Measurements from ENCODE around the gene ANKRD44. TPM values are rescaled to one million over a fixed set of nuclear protein-coding genes. Genes with fewer than 3 reads are reported as not detected.
"Not testable (repeated sequence)": the region's sequence is repeated elsewhere in the genome, so short reads cannot be mapped to it uniquely, and the experiment has no call there.

ANKRD44 gene
- total RNA-seq, 1 donor from 2014 or later = 4.0 TPM

GRCh38 chr2:197354169-197354558 lies 43.6 kb upstream of the ANKRD44 start:
- DNase-seq (ENCODE audit: low spot score, unreplicated experiment) = no peak
- TF ChIP-seq CTCF (IDR thresholded peaks at IDR 0.05; ENCODE audit: unreplicated experiment) = no peak
- Mint-ChIP-seq H3K4me1 (ENCODE audit: low read depth) (no peaks in the 10 kb centered on the region), H3K36me3 (ENCODE audit: insufficient read depth) (no peaks in the 10 kb centered on the region), H3K27me3 (no peaks in the 10 kb centered on the region), H3K9me3 (ENCODE audit: low read depth) (peaks cover 3% of the 10 kb centered on the region), H3K4me3 (ENCODE audit: low read depth) (no peak overlapping the region), H3K27ac (no peak overlapping the region)

GRCh38 chr2:197353393-197354168 lies 43.0 kb upstream of the ANKRD44 start:
- DNase-seq (ENCODE audit: low spot score, unreplicated experiment) = no peak
- Mint-ChIP-seq H3K27me3 (no peaks in the 10 kb centered on the region), H3K9me3 (ENCODE audit: low read depth) (peaks cover 3% of the 10 kb centered on the region), H3K4me1 (ENCODE audit: low read depth) (no peaks in the 10 kb centered on the region), H3K4me3 (ENCODE audit: low read depth) (no peak overlapping the region), H3K27ac (no peak overlapping the region), H3K36me3 (ENCODE audit: insufficient read depth) (no peaks in the 10 kb centered on the region)
- no peak for TF ChIP-seq CTCF (IDR thresholded peaks at IDR 0.05; ENCODE audit: unreplicated experiment)

DNA sequence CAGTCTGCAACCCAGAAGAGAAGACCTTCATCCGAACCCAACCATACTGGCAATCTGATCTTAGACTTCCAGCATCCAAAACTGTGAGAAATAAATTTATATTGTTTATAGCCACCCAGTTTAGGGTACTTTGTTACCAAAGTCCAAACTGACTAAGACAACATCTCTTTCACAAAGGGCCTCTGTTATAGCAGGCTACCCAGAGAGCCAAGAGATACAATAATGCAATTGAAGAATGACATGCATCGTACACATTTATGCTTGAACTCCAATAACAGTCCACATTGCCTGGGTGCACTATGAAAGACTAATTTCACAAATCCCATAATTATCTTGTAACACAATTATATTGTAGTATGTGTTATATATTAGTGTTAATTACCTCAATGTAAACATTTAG lies 39.1 kb upstream of the ANKRD44 start:
- no peak for DNase-seq (ENCODE audit: low spot score, unreplicated experiment)
- Mint-ChIP-seq H3K4me1 (ENCODE audit: low read depth) (no peaks in the 10 kb centered on the region), H3K9me3 (ENCODE audit: low read depth) (peaks cover 3% of the 10 kb centered on the region), H3K27ac (no peak overlapping the region), H3K4me3 (ENCODE audit: low read depth) (no peak overlapping the region), H3K27me3 (no peaks in the 10 kb centered on the region), H3K36me3 (ENCODE audit: insufficient read depth) (no peaks in the 10 kb centered on the region)
- TF ChIP-seq CTCF (IDR thresholded peaks at IDR 0.05; ENCODE audit: unreplicated experiment) = no peak

GRCh38 chr2:197348721-197349360 lies 38.3 kb upstream of the ANKRD44 start:
- no peaks in the 10 kb centered on the region for H3K36me3 Mint-ChIP-seq (ENCODE audit: insufficient read depth)
- no peak overlapping the region for H3K27ac Mint-ChIP-seq
- no peak overlapping the region for H3K4me3 Mint-ChIP-seq (ENCODE audit: low read depth)
- no peak for DNase-seq (ENCODE audit: low spot score, unreplicated experiment)
- no peaks in the 10 kb centered on the region for H3K4me1 Mint-ChIP-seq (ENCODE audit: low read depth)
- peaks cover 3% of the 10 kb centered on the region for H3K9me3 Mint-ChIP-seq (ENCODE audit: low read depth)
- H3K27me3 Mint-ChIP-seq = no peaks in the 10 kb centered on the region
- no peak for TF ChIP-seq CTCF (IDR thresholded peaks at IDR 0.05; ENCODE audit: unreplicated experiment)

- Mint-ChIP-seq H3K4me3 (ENCODE audit: low read depth) (no peak overlapping the region), H3K36me3 (ENCODE audit: insufficient read depth) (no peaks in the 10 kb centered on the region), H3K27ac (no peak overlapping the region), H3K4me1 (ENCODE audit: low read depth) (no peaks in the 10 kb centered on the region), H3K9me3 (ENCODE audit: low read depth) (peaks cover 3% of the 10 kb centered on the region), H3K27me3 (no peaks in the 10 kb centered on the region)
- TF ChIP-seq CTCF (IDR thresholded peaks at IDR 0.05; ENCODE audit: unreplicated experiment) = no peak
- no peak for DNase-seq (ENCODE audit: low spot score, unreplicated experiment)
Observed at GRCh38 chr2:197345846-197346370, 35.3 kb upstream of the ANKRD44 start.

DNA sequence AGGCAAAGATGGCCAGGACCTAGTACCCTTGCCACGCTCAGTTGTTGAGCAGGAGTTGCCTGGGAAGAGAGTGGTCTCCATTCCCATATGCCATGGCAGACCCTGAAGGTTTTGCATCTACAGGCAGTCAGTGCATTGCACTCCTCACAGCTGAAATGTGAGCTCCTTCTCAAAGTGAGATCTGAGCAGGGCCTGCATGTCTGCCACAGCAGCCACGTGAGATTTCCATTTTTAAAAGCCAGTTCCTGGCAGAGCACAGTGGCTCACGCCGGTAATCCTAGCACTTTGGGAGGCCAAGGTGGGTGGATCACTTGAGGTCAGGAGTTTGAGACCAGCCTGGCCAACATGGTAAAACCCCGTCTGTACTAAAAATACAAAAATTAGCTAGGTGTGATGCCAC lies 33.4 kb upstream of the ANKRD44 start:
- H3K9me3 Mint-ChIP-seq (ENCODE audit: low read depth); H3K27me3 Mint-ChIP-seq; H3K4me1 Mint-ChIP-seq (ENCODE audit: low read depth); H3K36me3 Mint-ChIP-seq (ENCODE audit: insufficient read depth); H3K4me3 Mint-ChIP-seq (ENCODE audit: low read depth); DNase-seq (ENCODE audit: low spot score, unreplicated experiment); H3K27ac Mint-ChIP-seq: not testable (repeated sequence)
